Liver (tissue), 3 donors: ENCODE data around the gene PRLHR.

ENCODE experiments used
- CTCF ChIP-seq: fragments of 150-350 bp; IDR thresholded peaks from 2 replicates; pipeline ENCODE4 v1.5.1; 2017; ENCODE audit warnings: improper control_type of control experiment, low read depth, low read length; ENCODE audit not compliant: missing input control
- FOXA1 ChIP-seq: IDR thresholded peaks from 2 replicates; pipeline ENCODE4 v1.6.1; 2016; ENCODE audit warnings: antibody characterized with exemption
- MAX ChIP-seq: IDR thresholded peaks from 2 replicates; pipeline ENCODE4 v1.6.1; 2016; ENCODE audit warnings: antibody characterized with exemption
- RAD21 ChIP-seq, 2 donors: IDR thresholded peaks; 2 replicates each; pipeline ENCODE4 v1.6.1; 2016; ENCODE audit warnings: antibody characterized with exemption in 2 of 2, mild to moderate bottlenecking in 2 of 2
- YY1 ChIP-seq: IDR thresholded peaks from 2 replicates; pipeline ENCODE4 v1.6.1; 2016; ENCODE audit warnings: antibody characterized with exemption, mild to moderate bottlenecking
- donor health status: healthy.
- donor health status: healthy.

GRCh38 chr10:118543714-118544400 lies 51.6 kb downstream of the PRLHR start:
- TF ChIP-seq CTCF: peak; percentile 49
- TF ChIP-seq RAD21 (IDR thresholded peaks at IDR 0.05): peak; percentile 65 to 77
- TF ChIP-seq YY1: no peak
- no peak for TF ChIP-seq MAX
- TF ChIP-seq FOXA1: no peak
